Esophagus muscularis mucosa (tissue), 4 donors: ENCODE data around the gene SMCR8. TPM values are rescaled to one million over a fixed set of nuclear protein-coding genes. Genes with fewer than 3 reads are reported as not detected.
"Not testable (repeated sequence)": the region's sequence is repeated elsewhere in the genome, so short reads cannot be mapped to it uniquely, and the experiment has no call there.

Experiments
- DNase-seq: peaks from one replicate; pipeline ENCODE4 v3.0.0-alpha.2; 2017; ENCODE audit errors: extremely low spot score
- H3K27ac ChIP-seq, 4 donors: fragments of 200-600 bp; sonication (generic); replicated peaks in 1 of 4; 1 replicate in 3 of 4; 2 replicates in 1 of 4; pipeline ENCODE4 v1.5.1; 2016 to 2019; ENCODE audit warnings: mild to moderate bottlenecking in 1 of 4
- H3K27me3 ChIP-seq, 4 donors: fragments of 200-600 bp; sonication (generic); one replicate each; pipeline versions ENCODE4 v1.5.1 to v1.6.0; 2016 to 2019
- H3K36me3 ChIP-seq, 4 donors: fragments of 200-600 bp; sonication (generic); one replicate each; pipeline ENCODE4 v1.5.1; 2016 to 2019
- H3K4me1 ChIP-seq, 4 donors: fragments of 200-600 bp; sonication (generic); one replicate each; pipeline ENCODE4 v1.5.1; 2016 to 2019
- H3K4me3 ChIP-seq, 4 donors: fragments of 200-600 bp; sonication (generic); 1 replicate in 2 of 4; 2 replicates in 2 of 4; pipeline ENCODE4 v1.5.1; 2016 to 2019; ENCODE audit warnings: mild to moderate bottlenecking in 4 of 4, moderate library complexity in 1 of 4
- H3K9me3 ChIP-seq, 4 donors: fragments of 200-600 bp; sonication (generic); 1 replicate in 3 of 4; 2 replicates in 1 of 4; pipeline ENCODE4 v1.5.1; 2016 to 2019
- EP300 ChIP-seq: sonication (generic); formaldehyde crosslinking; IDR thresholded peaks from one replicate; pipeline ENCODE4 v1.6.1; 2017; ENCODE audit warnings: antibody characterized with exemption
- POLR2A ChIP-seq: fragments of 450-650 bp; IDR thresholded peaks from one replicate; pipeline ENCODE4 v1.6.1; 2017; ENCODE audit warnings: antibody characterized with exemption, moderate library complexity, mild to moderate bottlenecking, low read depth
- POLR2AphosphoS5 ChIP-seq, 2 donors: sonication (generic); formaldehyde crosslinking; IDR thresholded peaks; one replicate each; pipeline ENCODE4 v1.6.1; 2017; ENCODE audit warnings: antibody characterized with exemption in 2 of 2
- WGBS: methylation state at CpG from one replicate; pipeline ENCODE4 v1.1.5; 2018; 5-methylcytosine and 5-hydroxymethylcytosine counted together
- intact Hi-C: fragments of 100-400 bp; cut with DNase I; formaldehyde crosslinking; loops from one replicate; pipeline ENCODE4 v1.15.1; 2023
- total RNA-seq, 4 donors: library from RNA; depleted of rRNA; stranded (reverse); fragments of >200 nt; gene quantifications; one replicate each; pipeline versions ENCODE4 v1.1.0 to v1.2.1, GENCODE V29; 2016
- TF ChIP-seq, protein P1 (sequence below), 3 experiments: fragments of 200-600 bp in 2 of 3; fragments of 450-650 bp in 1 of 3; sonication (generic) in 2 of 3; IDR thresholded peaks; one replicate each; pipeline ENCODE4 v1.5.1; 2017 to 2019; ENCODE audit warnings: antibody characterized with exemption in 3 of 3, mild to moderate bottlenecking in 2 of 3, moderate library complexity in 1 of 3

Gene SMCR8
- total RNA-seq, 4 donors from 2014 or later = 13.3 to 20.5 (median 17.3) TPM

- H3K36me3 ChIP-seq = no peaks in the 10 kb centered on the region
- peaks cover 0 to 1% (median under 1%) of the 10 kb centered on the region in 4 donors for H3K4me1 ChIP-seq
- no peak for DNase-seq
- no peak overlapping the region for H3K4me3 ChIP-seq
- 78% methylated on average over 8 of the region's 8 CpGs for WGBS
- TF ChIP-seq EP300 = no peak
- intact Hi-C loops = no loop called here
- H3K9me3 ChIP-seq = no peaks in the 10 kb centered on the region
- peaks cover 0 to 14% (median 0%) of the 10 kb centered on the region in 4 donors for H3K27me3 ChIP-seq
- no peak overlapping the region for H3K27ac ChIP-seq
Observed at GRCh38 chr17:18368946-18369345, 53.9 kb downstream of the SMCR8 start.

DNA sequence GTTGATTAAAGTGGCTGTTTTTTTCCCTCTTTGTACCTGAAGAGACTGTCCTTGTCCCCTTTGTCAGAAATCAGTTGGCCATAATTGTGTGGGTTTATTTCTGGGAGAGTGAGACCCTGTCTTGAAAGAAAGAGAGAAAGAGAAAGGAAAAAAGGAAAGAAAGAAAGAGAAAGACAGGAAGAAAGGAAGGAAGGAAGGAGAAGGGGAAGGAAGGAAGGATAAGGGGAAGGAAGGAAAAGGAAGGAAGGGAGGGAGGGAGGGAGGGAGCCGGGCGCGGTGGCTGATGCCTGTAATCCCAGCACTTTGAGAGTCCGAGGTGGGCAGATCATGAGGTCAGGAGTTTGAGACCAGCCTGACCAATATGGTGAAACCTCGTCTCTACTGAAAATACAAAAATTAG is 55.7 kb downstream of the SMCR8 start:
- no peak overlapping the region for H3K4me3 ChIP-seq
- WGBS = 73% methylated on average over 5 of the region's 5 CpGs
- H3K4me1 ChIP-seq = no peaks in the 10 kb centered on the region
- TF ChIP-seq, protein P1, sequence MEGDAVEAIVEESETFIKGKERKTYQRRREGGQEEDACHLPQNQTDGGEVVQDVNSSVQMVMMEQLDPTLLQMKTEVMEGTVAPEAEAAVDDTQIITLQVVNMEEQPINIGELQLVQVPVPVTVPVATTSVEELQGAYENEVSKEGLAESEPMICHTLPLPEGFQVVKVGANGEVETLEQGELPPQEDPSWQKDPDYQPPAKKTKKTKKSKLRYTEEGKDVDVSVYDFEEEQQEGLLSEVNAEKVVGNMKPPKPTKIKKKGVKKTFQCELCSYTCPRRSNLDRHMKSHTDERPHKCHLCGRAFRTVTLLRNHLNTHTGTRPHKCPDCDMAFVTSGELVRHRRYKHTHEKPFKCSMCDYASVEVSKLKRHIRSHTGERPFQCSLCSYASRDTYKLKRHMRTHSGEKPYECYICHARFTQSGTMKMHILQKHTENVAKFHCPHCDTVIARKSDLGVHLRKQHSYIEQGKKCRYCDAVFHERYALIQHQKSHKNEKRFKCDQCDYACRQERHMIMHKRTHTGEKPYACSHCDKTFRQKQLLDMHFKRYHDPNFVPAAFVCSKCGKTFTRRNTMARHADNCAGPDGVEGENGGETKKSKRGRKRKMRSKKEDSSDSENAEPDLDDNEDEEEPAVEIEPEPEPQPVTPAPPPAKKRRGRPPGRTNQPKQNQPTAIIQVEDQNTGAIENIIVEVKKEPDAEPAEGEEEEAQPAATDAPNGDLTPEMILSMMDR (IDR thresholded peaks at IDR 0.05) = no peak
- no peak for TF ChIP-seq POLR2AphosphoS5 (IDR thresholded peaks at IDR 0.05)
- TF ChIP-seq EP300 = no peak
- intact Hi-C loops = no loop called here
- no peak overlapping the region for H3K27ac ChIP-seq
- no peak for DNase-seq
- peaks cover 0 to 14% (median 0%) of the 10 kb centered on the region in 4 donors for H3K27me3 ChIP-seq
- no peaks in the 10 kb centered on the region for H3K36me3 ChIP-seq
- peaks cover 0 to 5% (median 0%) of the 10 kb centered on the region in 4 donors for H3K9me3 ChIP-seq

GRCh38 chr17:18371455-18371854 is 56.4 kb downstream of the SMCR8 start:
- 75% methylated on average over 7 of the region's 7 CpGs for WGBS
- Histone ChIP-seq H3K27ac (no peak overlapping the region), H3K4me3 (no peak overlapping the region), H3K4me1 (no peaks in the 10 kb centered on the region), H3K36me3 (no peaks in the 10 kb centered on the region), H3K27me3 (peaks cover 0 to 14% (median 0%) of the 10 kb centered on the region in 4 donors), H3K9me3 (peaks cover 0 to 5% (median 0%) of the 10 kb centered on the region in 4 donors)
- intact Hi-C loops = no loop called here
- no peak for DNase-seq
- TF ChIP-seq, protein P1 (IDR thresholded peaks at IDR 0.05) = no peak
- TF ChIP-seq POLR2AphosphoS5 (IDR thresholded peaks at IDR 0.05) (no peak), POLR2A (no peak), EP300 (no peak)

- not testable (repeated sequence) for H3K9me3 ChIP-seq
- 93% methylated on average over 6 of the region's 6 CpGs for WGBS
Observed at GRCh38 chr17:18373181-18373580, 58.1 kb downstream of the SMCR8 start.

GRCh38 chr17:18374216-18374615 is 59.1 kb downstream of the SMCR8 start:
- 85% methylated on average over 7 of the region's 7 CpGs for WGBS
- Histone ChIP-seq H3K9me3 (peaks cover 0 to 5% (median 0%) of the 10 kb centered on the region in 4 donors), H3K4me1 (no peaks in the 10 kb centered on the region), H3K4me3 (no peak overlapping the region), H3K27ac (no peak overlapping the region), H3K36me3 (no peaks in the 10 kb centered on the region), H3K27me3 (peaks cover 0 to 14% (median 0%) of the 10 kb centered on the region in 4 donors)
- intact Hi-C loops = no loop called here
- DNase-seq = no peak
- no peak for TF ChIP-seq POLR2AphosphoS5 (IDR thresholded peaks at IDR 0.05)
- TF ChIP-seq POLR2A = no peak
- TF ChIP-seq, protein P1 (IDR thresholded peaks at IDR 0.05) = no peak

More at GRCh38 chr17:18373181-18373580, 58.1 kb downstream of the SMCR8 start:
- H3K4me1 ChIP-seq, H3K27ac ChIP-seq, DNase-seq, H3K4me3 ChIP-seq, H3K36me3 ChIP-seq, intact Hi-C loops: not testable (repeated sequence)
- peaks cover 0 to 14% (median 0%) of the 10 kb centered on the region in 4 donors for H3K27me3 ChIP-seq

Other genes with a start within 250 kb of the SMCR8 start
- gene DRG2, start 227.3 kb upstream of the SMCR8 start, total RNA-seq = 10 to 100 TPM; 27.4 to 33.8 (median 33.0) TPM
- gene MYO15A, start 206.5 kb upstream of the SMCR8 start, total RNA-seq = under 1 TPM; 0.33 to 0.98 (median 0.61) TPM
- 100 to 1,000 TPM; 120 to 197 (median 151) TPM for gene ALKBH5, start 131.5 kb upstream of the SMCR8 start, total RNA-seq
- gene LLGL1, start 89.7 kb upstream of the SMCR8 start, total RNA-seq = 10 to 100 TPM; 17.6 to 35.1 (median 26.2) TPM
- gene FLII, start 56.6 kb upstream of the SMCR8 start, total RNA-seq = 100 to 1,000 TPM; 302 to 528 (median 408) TPM
- gene MIEF2, start 54.6 kb upstream of the SMCR8 start, total RNA-seq = 10 to 100 TPM; 10.8 to 27.2 (median 17.9) TPM
- 10 to 100 TPM; 21.2 to 33.5 (median 21.8) TPM for gene TOP3A, start 299 bp upstream of the SMCR8 start, total RNA-seq
- 10 to 100 TPM; 17.4 to 30.6 (median 24.0) TPM for gene SHMT1, start 48.3 kb downstream of the SMCR8 start, total RNA-seq
- gene EVPLL, start 62.5 kb downstream of the SMCR8 start, total RNA-seq = not detected
- gene LGALS9C, start 161.5 kb downstream of the SMCR8 start, total RNA-seq = under 1 TPM in 2 of 4 donors, not detected in 2; 0.23 to 0.42 TPM